CD14-positive monocyte (primary cell): ENCODE measurements around the gene CDH12. TPM values are rescaled to one million over a fixed set of nuclear protein-coding genes. Genes with fewer than 3 reads are reported as not detected.
"Not testable (repeated sequence)": the region's sequence is repeated elsewhere in the genome, so short reads cannot be mapped to it uniquely, and the experiment has no call there.

Source experiments
- DNase-seq, 3 donors: peaks; one replicate each; pipeline ENCODE4 v3.0.0-alpha.2; 2011 to 2022
- H2AFZ ChIP-seq: 2 replicates; pipeline ENCODE4 v1.6.0; 2012; ENCODE audit warnings: mild to moderate bottlenecking, low read depth, low read length, inconsistent platforms; ENCODE audit not compliant: insufficient read depth, poor library complexity, severe bottlenecking
- H3K27ac ChIP-seq, 2 donors: 1 replicate in 1 of 2; 2 replicates in 1 of 2; pipeline ENCODE4 v1.5.1; 2012 to 2013; ENCODE audit warnings: low read length in 2 of 2, control low read depth in 1 of 2, inconsistent platforms in 1 of 2, low read depth in 1 of 2, mild to moderate bottlenecking in 1 of 2
- H3K27me3 ChIP-seq, 2 donors: one replicate each; pipeline versions ENCODE4 v1.6.0 to v1.6.1; 2011 to 2013; ENCODE audit warnings: low read length in 2 of 2; ENCODE audit not compliant: control insufficient read depth in 2 of 2, insufficient read depth in 2 of 2
- H3K36me3 ChIP-seq, 2 donors: replicated peaks in 1 of 2; 1 replicate in 1 of 2; 2 replicates in 1 of 2; pipeline versions ENCODE4 v1.5.1 to v1.6.1; 2012 to 2013; ENCODE audit warnings: low read length in 2 of 2, control low read depth in 1 of 2, inconsistent platforms in 1 of 2, mild to moderate bottlenecking in 1 of 2; ENCODE audit not compliant: insufficient read depth in 2 of 2, control insufficient read depth in 1 of 2
- H3K4me1 ChIP-seq, 2 donors: 1 replicate in 1 of 2; 2 replicates in 1 of 2; pipeline versions ENCODE4 v1.5.1 to v1.6.1; 2012 to 2013; ENCODE audit warnings: low read length in 2 of 2, control low read depth in 1 of 2, inconsistent platforms in 1 of 2, mild to moderate bottlenecking in 1 of 2, moderate library complexity in 1 of 2; ENCODE audit not compliant: insufficient read depth in 2 of 2, control insufficient read depth in 1 of 2
- H3K4me2 ChIP-seq: replicated peaks from 2 replicates; pipeline ENCODE3; 2012; ENCODE audit warnings: low read length, moderate library complexity, mild to moderate bottlenecking; ENCODE audit not compliant: poor library complexity, severe bottlenecking; ENCODE audit errors: extremely low read depth
- H3K4me3 ChIP-seq, 3 experiments: fragments of 200-600 bp in 1 of 3; sonication (generic) in 1 of 3; replicated peaks in 1 of 3; 1 replicate in 2 of 3; 2 replicates in 1 of 3; pipeline ENCODE4 v1.5.1; 2011 to 2013; ENCODE audit warnings: low read length in 3 of 3, mild to moderate bottlenecking in 3 of 3, control low read depth in 2 of 3, low read depth in 2 of 3, inconsistent platforms in 1 of 3, moderate library complexity in 1 of 3
- H3K79me2 ChIP-seq: 2 replicates; pipeline ENCODE4 v1.6.0; 2012; ENCODE audit warnings: mild to moderate bottlenecking, control low read depth, inconsistent platforms, low read length, moderate library complexity; ENCODE audit not compliant: insufficient read depth
- H3K9ac ChIP-seq: 2 replicates; pipeline ENCODE4 v1.6.0; 2017; ENCODE audit warnings: low read length, mild to moderate bottlenecking; ENCODE audit not compliant: insufficient read depth, poor library complexity, severe bottlenecking
- H3K9me3 ChIP-seq, 2 donors: replicated peaks in 1 of 2; 1 replicate in 1 of 2; 2 replicates in 1 of 2; pipeline versions ENCODE4 v1.5.1 to v1.6.1; 2012 to 2013; ENCODE audit warnings: low read length in 2 of 2, control low read depth in 1 of 2; ENCODE audit not compliant: control insufficient read depth in 1 of 2, insufficient read depth in 1 of 2
- H4K20me1 ChIP-seq: 2 replicates; pipeline ENCODE4 v1.6.0; 2012; ENCODE audit warnings: mild to moderate bottlenecking, low read length, control low read depth, moderate library complexity; ENCODE audit not compliant: insufficient read depth
- H3K27ac Mint-ChIP-seq, 7 donors: one replicate each; pipeline ENCODE4 v1.8.0; 2020; ENCODE audit warnings: mild to moderate bottlenecking in 7 of 7, mixed read lengths in 7 of 7, moderate library complexity in 6 of 7, inconsistent platforms in 2 of 7
- H3K27me3 Mint-ChIP-seq, 3 donors: one replicate each; pipeline ENCODE4 v1.8.0; 2021 to 2022; ENCODE audit warnings: low read depth in 3 of 3, mild to moderate bottlenecking in 3 of 3, mixed read lengths in 3 of 3, moderate library complexity in 3 of 3, inconsistent platforms in 1 of 3
- H3K36me3 Mint-ChIP-seq, 2 donors: one replicate each; pipeline ENCODE4 v1.8.0; 2020; ENCODE audit warnings: mixed read lengths in 2 of 2, inconsistent platforms in 1 of 2, mild to moderate bottlenecking in 1 of 2
- H3K4me1 Mint-ChIP-seq: one replicate; pipeline ENCODE4 v1.8.0; 2020; ENCODE audit warnings: mild to moderate bottlenecking, mixed read lengths
- H3K4me3 Mint-ChIP-seq, 2 donors: one replicate each; pipeline ENCODE4 v1.8.0; 2020; ENCODE audit warnings: mild to moderate bottlenecking in 2 of 2, mixed read lengths in 2 of 2, moderate library complexity in 1 of 2
- H3K9me3 Mint-ChIP-seq, 7 donors: one replicate each; pipeline ENCODE4 v1.8.0; 2020 to 2022; ENCODE audit warnings: mixed read lengths in 7 of 7, mild to moderate bottlenecking in 6 of 7, moderate library complexity in 6 of 7, inconsistent platforms in 2 of 7
- WGBS: methylation state at CpG from one replicate; pipeline ENCODE4 v1.1.5; 2013; ENCODE audit warnings: missing lambda C conversion rate; ENCODE audit not compliant: insufficient coverage; 5-methylcytosine and 5-hydroxymethylcytosine counted together
- intact Hi-C, 2 donors: fragments of 100-400 bp; cut with micrococcal nuclease; formaldehyde crosslinking; loops; one replicate each; pipeline versions ENCODE4 v1.15.0 to v1.15.1; 2023
- polyA plus RNA-seq, 3 donors: library from polyadenylated mRNA; depleted of rRNA in 1 of 3; unstranded in 2 of 3; stranded (reverse) in 1 of 3; fragments of 300-500 nt in 2 of 3; fragments of >200 nt in 1 of 3; fragmentation: Illumina TruSeq in 2 of 3; gene quantifications; 1 replicate in 2 of 3; 2 replicates in 1 of 3; pipeline ENCODE4 v1.2.3, GENCODE V29; 2012 to 2021
- TF ChIP-seq, protein P1 (sequence below): fragments of 200-600 bp; IDR thresholded peaks from one replicate; pipeline ENCODE4 v1.8.0; 2022; ENCODE audit warnings: antibody characterized with exemption, mild to moderate bottlenecking

Gene CDH12
- polyA plus RNA-seq, 3 donors = not detected

DNA sequence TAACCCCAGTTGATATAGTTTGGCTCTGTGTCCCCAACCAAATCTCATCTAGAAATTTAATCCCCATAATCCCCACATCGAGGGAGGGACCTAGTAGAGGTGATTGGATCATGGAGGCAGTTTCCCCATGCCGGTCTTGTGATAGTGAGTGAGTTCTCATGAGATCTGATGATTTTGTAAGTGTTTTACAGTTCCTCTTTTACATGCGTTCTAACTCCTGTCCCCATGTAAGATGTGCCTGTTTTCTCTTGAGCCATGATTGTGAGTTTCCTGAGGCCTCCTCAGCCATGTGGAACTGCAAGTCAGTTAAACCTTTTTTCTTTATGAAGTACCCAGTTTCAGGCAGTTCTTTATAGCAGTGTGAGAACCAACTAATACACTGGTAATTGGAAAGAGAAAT, 73.6 kb downstream of the CDH12 start:
- peaks cover 1 to 5% (median 2%) of the 10 kb centered on the region in 7 donors for H3K9me3 Mint-ChIP-seq
- no peaks in the 10 kb centered on the region for H3K36me3 ChIP-seq
- H3K4me2 ChIP-seq = no peak overlapping the region
- no peak overlapping the region for H3K4me3 ChIP-seq
- no peak overlapping the region for H3K4me3 Mint-ChIP-seq
- no peaks in the 10 kb centered on the region for H3K4me1 ChIP-seq
- H3K9ac ChIP-seq = no peak overlapping the region
- H3K27ac ChIP-seq = no peak overlapping the region
- no peak overlapping the region for H2AFZ ChIP-seq
- no peaks in the 10 kb centered on the region for H4K20me1 ChIP-seq
- TF ChIP-seq, protein P1, sequence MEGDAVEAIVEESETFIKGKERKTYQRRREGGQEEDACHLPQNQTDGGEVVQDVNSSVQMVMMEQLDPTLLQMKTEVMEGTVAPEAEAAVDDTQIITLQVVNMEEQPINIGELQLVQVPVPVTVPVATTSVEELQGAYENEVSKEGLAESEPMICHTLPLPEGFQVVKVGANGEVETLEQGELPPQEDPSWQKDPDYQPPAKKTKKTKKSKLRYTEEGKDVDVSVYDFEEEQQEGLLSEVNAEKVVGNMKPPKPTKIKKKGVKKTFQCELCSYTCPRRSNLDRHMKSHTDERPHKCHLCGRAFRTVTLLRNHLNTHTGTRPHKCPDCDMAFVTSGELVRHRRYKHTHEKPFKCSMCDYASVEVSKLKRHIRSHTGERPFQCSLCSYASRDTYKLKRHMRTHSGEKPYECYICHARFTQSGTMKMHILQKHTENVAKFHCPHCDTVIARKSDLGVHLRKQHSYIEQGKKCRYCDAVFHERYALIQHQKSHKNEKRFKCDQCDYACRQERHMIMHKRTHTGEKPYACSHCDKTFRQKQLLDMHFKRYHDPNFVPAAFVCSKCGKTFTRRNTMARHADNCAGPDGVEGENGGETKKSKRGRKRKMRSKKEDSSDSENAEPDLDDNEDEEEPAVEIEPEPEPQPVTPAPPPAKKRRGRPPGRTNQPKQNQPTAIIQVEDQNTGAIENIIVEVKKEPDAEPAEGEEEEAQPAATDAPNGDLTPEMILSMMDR = no peak
- no peaks in the 10 kb centered on the region for H3K79me2 ChIP-seq
- H3K27me3 ChIP-seq = no peaks in the 10 kb centered on the region
- intact Hi-C loops = no loop called here
- no CpG with 5 or more reads among the region's 3 CpGs for WGBS
- no peaks in the 10 kb centered on the region for H3K9me3 ChIP-seq
- DNase-seq = no peak
- H3K27ac Mint-ChIP-seq = no peak overlapping the region
- H3K27me3 Mint-ChIP-seq = no peaks in the 10 kb centered on the region
- no peaks in the 10 kb centered on the region for H3K36me3 Mint-ChIP-seq
- H3K4me1 Mint-ChIP-seq = no peaks in the 10 kb centered on the region

DNA sequence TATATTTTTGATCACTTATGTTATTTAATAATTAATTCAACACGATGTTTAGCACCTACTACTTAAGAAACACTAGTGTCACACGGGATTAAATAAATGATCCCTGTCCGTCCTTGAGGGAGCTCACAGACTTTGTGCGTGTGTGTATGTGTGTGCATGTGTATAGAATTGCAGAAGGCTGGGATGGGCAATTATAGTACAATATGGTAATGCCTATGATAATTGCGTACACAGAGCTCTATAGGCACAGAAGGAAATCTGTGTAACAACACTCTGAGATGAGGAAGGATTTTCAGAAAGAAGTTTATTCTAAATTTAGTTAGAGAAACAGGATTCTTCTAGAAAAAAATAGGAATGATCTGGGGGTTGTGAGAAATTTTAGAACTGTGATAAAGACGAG, 76.9 kb downstream of the CDH12 start:
- Histone ChIP-seq H3K36me3 (no peaks in the 10 kb centered on the region), H3K27ac (no peak overlapping the region), H3K4me3 (no peak overlapping the region), H3K27me3 (no peaks in the 10 kb centered on the region), H3K4me2 (no peak overlapping the region), H2AFZ (no peak overlapping the region), H4K20me1 (no peaks in the 10 kb centered on the region), H3K79me2 (no peaks in the 10 kb centered on the region), H3K9me3 (no peaks in the 10 kb centered on the region), H3K4me1 (no peaks in the 10 kb centered on the region), H3K9ac (no peak overlapping the region)
- Mint-ChIP-seq H3K27me3 (peaks cover 0 to 2% (median 0%) of the 10 kb centered on the region in 3 donors), H3K4me3 (no peak overlapping the region), H3K9me3 (peaks cover 0 to 3% (median 1%) of the 10 kb centered on the region in 7 donors), H3K27ac (no peak overlapping the region), H3K4me1 (no peaks in the 10 kb centered on the region), H3K36me3 (no peaks in the 10 kb centered on the region)
- DNase-seq = no peak
- TF ChIP-seq, protein P1 = no peak
- intact Hi-C loops = no loop called here
- WGBS = 86% methylated on average over 1 of the region's 6 CpGs

DNA sequence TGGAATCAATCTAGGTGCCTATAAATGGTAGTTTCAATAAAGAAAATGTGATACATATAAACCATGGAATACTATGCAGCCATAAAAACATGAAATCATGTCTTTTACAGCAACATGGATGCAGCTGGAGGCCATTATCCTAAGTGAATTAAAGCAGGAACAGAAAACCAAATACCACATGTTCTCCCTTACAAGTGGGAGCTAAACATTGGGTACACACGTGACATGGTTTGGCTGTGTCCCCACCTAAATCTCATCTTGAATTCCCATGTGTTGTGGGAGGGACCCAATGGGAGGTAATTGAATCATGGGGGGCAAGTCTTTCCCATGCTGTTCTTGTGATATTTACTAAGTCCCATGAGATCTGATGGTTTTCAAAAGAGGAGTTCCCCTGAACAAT, 78.9 kb downstream of the CDH12 start:
- H3K27me3 ChIP-seq, H3K9me3 ChIP-seq, H3K9me3 Mint-ChIP-seq, H3K4me3 ChIP-seq, H4K20me1 ChIP-seq, H3K79me2 ChIP-seq, H3K36me3 Mint-ChIP-seq, H2AFZ ChIP-seq, intact Hi-C loops, H3K4me3 Mint-ChIP-seq, H3K27ac ChIP-seq, H3K4me1 Mint-ChIP-seq, H3K27me3 Mint-ChIP-seq, H3K27ac Mint-ChIP-seq, H3K4me2 ChIP-seq, H3K36me3 ChIP-seq, H3K9ac ChIP-seq, H3K4me1 ChIP-seq, DNase-seq: not testable (repeated sequence)
- WGBS = no CpG with 5 or more reads among the region's 1 CpG
